ENCODE data around the gene PMAIP1.

GRCh38 chr18:59909289-59910036, 9.7 kb downstream of the PMAIP1 start:
- TF ChIP-seq CTCF (IDR thresholded peaks at IDR 0.05) (no peak), POLR2A (IDR thresholded peaks at IDR 0.05) (no peak)
